GM21528 (cell line): Measurements from ENCODE around the gene TMEM97.
A peak's percentile ranks its signal among the peaks of the same experiment; 100 is the strongest.

Experiments
- ATAC-seq: cut with Tn5 transposase; IDR thresholded peaks from one replicate; pipeline ENCODE4 v1.9.1; 2021; ENCODE audit warnings: mild to moderate bottlenecking, moderate library complexity; ENCODE audit not compliant: unreplicated experiment, low FRiP score

The TMEM97 gene

DNA sequence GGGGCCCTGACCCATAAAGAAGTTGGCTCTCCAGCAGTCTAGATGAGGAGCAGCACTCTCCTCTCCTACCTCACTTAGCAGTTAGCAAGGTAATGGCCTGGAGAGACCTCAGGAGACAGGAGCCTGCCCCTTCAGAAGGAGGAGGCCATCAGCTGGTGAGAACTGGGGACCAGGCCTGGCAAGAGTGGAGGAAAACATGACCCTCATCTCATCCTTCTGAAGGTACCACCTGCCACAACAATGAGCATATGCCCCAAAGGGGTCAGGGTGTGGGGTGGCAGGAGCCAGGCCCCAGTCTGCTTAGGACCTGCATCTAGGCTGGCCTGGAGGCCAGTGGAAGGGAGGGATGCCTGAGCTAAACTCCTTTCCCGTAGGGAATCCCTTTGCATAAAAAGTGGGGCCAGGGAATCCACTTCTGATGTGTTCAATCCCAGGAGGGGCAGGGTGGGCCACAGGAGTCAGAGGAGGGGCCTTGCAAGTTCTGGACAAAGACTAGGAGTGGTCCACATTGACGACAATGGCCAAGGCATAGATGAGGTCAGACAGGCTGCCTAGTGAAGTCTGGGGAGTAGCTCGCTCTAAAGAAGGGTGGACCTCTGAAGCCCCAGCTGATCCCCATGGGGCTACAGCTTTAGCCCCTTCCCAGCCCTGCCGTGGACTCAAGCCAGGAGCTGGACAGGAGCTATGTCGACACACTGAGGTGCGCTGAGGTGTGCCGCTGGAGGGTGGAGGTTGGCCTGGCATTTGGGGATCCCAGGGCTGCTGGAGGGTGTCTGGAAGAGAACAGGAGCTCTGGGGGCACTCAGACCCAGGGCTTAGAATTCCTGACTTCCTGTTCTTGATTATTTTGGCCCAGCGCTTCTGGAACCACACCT lies 45.0 kb downstream of the TMEM97 start:
- no peak for ATAC-seq

- no peak for ATAC-seq
Measured at GRCh38 chr17:28364665-28365363, 45.8 kb downstream of the TMEM97 start, which contains the start of gene SEBOX. Gene SEBOX (minus strand): TSS chr17:28365199. CDS start chr17:28365151, 48 bp downstream.

DNA sequence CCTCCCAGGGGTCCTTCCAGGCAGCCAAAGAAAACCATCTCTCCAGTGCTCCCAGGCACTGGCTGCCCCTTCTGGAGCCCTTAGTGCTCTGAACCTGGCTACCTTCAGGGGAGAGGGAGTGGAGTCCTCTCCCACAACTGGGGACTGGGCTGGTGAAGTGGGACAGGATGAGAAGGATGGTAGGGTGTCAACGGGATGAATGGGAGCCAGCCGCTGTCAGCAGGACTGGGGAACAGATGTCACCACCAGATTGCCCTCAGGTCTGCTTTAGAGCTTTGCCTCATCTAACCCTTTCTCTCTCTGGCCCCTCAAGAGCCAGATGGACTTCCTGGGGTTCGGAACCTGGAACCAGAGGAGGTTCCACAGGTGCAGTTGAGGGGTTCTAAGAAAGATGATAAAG lies 46.5 kb downstream of the TMEM97 start:
- no peak for ATAC-seq

DNA sequence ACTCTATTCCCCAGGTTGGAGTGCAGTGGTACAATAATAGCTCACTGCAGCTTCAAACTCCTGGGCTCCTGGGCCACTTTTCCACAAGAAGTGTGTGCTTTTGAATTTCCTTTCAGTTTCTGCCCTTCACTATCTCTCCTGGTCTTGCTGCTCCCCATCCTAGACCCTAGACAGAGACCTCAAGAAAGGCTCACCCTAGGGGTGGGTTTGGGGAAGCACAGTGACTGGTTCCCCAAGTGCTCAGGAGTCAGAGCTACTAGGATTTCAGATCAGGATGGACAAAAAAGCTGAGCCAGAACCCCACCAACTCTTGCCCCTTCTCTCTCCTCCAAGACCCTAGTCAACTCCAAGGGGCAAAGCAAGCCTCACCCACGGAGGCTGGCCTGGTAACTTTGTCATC lies 47.6 kb downstream of the TMEM97 start:
- no peak for ATAC-seq

- ATAC-seq, result no peak
Measured at GRCh38 chr17:28367641-28368305, 48.8 kb downstream of the TMEM97 start.

GRCh38 chr17:28368306-28368831 lies 49.4 kb downstream of the TMEM97 start:
- ATAC-seq, result no peak

- no peak for ATAC-seq
Measured at GRCh38 chr17:28368915-28369683, 50.1 kb downstream of the TMEM97 start.

- no peak for ATAC-seq
Measured at GRCh38 chr17:28369684-28370034, 50.7 kb downstream of the TMEM97 start.

DNA sequence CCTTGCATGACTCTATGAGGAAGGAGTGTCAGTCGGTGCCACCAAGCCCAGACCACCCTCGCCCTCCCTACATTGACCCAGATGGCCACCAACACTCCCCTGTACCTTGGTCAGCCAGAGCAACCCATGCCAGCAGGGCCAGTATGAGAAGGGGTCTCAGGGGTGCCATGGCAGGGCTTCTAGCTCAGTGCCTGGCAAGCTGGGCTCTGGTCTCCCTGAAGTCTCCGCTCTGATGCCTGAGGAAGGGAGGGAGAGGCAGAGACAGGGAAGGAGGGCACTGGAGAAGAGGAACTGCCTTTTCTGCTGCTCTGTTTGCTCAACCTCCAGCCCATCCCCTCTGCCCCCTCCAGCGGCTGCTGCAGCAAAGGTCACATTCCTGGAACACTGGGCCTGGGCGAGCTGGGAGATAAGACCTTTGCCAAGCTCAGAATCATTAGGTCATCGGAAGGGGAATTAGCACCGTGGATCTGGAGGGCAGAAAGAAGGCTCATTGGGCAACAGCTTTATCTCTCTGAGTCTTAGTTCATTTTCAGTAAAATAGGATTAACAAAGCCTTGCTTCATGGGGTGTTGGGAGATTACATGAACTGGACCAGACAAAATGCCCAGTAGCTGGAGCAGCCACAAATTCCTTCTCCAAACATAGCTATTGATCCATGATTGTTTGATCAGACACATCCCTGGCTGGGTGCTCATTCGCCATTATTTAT lies 51.2 kb downstream of the TMEM97 start, which contains the start of gene VTN:
Gene VTN (minus strand): TSS at position 273 of the 709 bp plus-strand sequence. CDS start 104 bp downstream, at position 169.
- no peak for ATAC-seq

- no peak for ATAC-seq
Measured at GRCh38 chr17:28370744-28371103, 51.7 kb downstream of the TMEM97 start.

DNA sequence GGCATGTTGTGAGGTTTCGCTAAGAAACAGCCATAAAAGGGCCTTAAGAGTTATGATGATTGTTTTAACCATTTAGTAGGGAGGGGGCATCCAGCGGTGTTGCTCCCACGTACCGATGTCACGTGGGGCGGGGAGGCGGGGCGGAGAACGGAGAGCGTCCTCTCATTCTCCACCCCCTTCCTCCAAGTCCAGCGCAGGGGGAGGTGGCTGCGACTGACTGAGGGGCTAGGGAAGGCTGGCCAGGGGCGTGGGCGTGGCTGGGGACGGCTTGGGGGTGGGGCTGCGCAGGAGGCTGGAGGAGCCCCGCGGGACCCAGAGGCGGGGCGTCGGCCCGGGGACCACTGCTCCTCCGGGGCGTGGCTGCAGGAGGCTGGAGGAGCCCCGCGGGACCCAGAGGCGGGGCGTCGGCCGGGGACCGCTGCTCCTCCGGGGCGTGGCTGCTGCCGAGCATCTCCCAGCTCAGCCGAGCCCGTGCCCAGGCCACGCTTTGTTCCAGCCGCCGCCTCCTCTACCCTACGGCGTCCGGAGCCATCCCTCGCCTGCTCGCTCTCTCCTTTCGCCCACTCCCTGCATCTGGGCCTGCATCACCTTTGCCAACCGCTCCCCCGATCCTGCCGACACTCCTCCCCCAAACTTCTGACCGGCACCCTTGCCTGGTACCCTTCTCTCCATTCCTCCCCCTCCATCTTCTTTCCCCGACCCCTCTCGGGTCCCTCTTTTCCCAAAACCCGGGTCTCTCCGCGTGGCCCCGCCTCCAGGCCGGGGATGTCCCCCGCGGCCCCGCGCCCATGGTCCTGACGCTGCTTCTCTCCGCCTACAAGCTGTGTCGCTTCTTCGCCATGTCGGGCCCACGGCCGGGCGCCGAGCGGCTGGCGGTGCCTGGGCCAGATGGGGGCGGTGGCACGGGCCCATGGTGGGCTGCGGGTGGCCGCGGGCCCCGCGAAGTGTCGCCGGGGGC lies 52.5 kb downstream of the TMEM97 start, which contains the start of gene SARM1:
Gene SARM1 (plus strand): TSS at position 450 of the 958 bp plus-strand sequence. CDS start 339 bp downstream, at position 789.
- ATAC-seq, result peak; percentile 82

DNA sequence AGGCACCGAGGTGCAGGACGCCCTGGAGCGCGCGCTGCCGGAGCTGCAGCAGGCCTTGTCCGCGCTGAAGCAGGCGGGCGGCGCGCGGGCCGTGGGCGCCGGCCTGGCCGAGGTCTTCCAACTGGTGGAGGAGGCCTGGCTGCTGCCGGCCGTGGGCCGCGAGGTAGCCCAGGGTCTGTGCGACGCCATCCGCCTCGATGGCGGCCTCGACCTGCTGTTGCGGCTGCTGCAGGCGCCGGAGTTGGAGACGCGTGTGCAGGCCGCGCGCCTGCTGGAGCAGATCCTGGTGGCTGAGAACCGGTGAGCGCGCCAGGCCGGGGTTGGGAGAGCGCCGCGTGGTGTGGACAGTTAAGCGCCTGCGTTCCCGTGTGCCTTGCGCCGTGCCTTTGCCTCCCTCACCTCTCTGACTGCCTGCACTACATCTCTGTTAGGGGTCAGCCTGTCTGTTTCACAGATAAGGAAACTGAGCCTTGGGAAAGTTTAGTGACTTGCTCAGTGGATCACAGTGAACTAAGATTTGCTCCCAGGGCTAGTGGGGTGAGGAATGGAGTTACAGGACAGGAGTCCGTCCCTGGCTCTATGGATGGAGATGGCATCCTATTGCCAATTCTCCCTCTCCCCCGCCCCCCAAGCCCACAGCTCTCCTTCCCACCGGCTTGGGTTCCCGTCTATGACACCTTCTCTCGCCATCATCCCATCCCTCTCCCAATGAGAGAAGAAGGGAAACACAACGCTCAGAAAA lies 53.4 kb downstream of the TMEM97 start:
- peak; percentile 20 for ATAC-seq

DNA sequence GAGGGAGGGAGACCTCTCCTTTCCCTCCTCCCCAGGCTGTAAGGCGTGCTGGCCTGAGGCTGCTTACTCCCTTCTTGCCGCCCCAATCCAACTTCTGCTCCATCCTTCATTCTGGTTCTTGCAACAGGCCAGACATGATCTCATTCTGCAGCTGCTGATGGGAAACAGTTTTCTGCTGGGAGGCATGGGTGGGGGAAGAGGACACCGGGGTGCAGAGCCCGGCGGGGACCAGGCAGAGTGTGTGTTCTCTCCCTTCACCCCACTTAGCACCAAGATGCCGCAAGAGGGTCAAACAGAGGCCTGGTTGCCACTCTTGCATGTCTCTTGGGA lies 53.9 kb downstream of the TMEM97 start:
- no peak for ATAC-seq
